HG02885 (cell line): ENCODE measurements around the gene RPH3AL.

ENCODE experiments used
- ATAC-seq: cut with Tn5 transposase; IDR thresholded peaks from one replicate; pipeline ENCODE4 v1.9.1; 2021; ENCODE audit warnings: mild to moderate bottlenecking; ENCODE audit not compliant: unreplicated experiment, poor library complexity

The RPH3AL gene

DNA sequence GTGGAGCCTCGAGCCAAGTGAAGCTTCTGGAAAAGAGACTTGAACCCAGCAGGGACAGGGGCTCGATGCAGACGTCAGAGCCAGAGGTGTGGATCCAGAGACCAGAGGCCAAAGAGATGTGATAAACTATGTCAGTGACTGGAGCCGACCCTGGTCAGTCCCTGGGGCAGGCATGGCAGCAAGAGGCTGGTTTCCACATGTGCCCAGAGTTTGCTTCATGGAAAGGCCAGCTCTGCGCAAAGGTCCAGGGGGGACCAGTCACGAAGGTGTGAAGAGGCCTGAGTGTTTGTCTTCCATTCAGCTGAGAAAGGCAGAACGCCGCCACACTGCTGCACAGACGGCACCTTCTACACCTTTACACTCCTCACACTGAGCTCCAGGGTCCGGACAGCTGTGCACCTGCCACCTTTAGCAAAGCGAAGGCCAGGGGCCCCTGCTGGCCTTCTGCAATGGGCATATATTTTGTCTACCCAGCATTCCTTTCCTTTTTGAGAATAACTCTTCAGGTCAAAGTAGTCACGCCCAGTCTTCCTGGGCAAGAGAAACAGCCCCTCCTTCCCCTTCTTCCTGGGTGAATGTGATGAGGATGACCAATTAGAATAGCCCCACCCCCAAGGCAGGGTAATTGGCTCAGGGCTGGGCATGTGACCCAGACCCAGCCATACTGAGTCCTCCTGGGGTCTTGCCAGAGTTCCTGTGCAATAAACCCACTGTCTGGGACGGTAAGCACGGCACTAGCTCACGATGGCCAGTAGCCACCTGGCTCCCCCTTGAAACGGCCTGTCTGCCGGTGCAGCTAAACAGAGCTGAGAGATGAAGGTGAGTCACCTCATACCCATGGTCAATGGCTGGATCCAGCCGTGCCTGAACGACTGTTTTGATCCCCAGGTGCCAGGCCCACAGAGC is 2.3 kb upstream of the RPH3AL start:
- no peak for ATAC-seq

GRCh38 chr17:353838-354234 is 1.2 kb upstream of the RPH3AL start:
- no peak for ATAC-seq

DNA sequence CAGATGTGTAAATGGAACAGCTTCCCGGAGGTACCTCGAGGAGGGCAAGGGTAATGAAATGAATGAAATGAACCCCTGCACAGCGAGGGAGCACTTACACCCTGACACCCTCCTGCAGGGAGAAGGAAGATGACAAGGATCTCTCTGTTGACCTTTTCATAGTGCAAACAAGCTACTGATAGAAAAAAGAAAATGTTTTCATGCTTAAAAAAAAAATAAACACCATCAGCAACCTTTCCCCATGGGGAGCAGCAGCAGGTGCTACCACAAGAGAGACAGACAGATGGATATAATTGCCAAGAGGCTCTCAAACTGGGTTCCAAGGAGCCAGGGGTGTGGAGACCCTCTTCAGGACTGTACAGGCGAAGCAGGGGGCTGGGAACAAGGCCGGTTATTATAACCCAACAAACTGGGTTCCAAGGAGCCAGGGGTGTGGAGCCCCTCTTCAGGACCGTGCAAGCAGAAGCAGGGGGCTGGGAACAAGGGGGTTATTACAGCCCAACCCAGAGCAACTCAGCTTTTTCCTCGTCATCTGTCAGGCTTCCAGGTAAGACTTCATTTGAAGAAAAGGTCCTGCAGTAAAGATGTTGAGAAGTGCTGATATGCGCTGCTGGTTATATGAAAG is 718 bp upstream of the RPH3AL start:
- ATAC-seq = no peak

DNA sequence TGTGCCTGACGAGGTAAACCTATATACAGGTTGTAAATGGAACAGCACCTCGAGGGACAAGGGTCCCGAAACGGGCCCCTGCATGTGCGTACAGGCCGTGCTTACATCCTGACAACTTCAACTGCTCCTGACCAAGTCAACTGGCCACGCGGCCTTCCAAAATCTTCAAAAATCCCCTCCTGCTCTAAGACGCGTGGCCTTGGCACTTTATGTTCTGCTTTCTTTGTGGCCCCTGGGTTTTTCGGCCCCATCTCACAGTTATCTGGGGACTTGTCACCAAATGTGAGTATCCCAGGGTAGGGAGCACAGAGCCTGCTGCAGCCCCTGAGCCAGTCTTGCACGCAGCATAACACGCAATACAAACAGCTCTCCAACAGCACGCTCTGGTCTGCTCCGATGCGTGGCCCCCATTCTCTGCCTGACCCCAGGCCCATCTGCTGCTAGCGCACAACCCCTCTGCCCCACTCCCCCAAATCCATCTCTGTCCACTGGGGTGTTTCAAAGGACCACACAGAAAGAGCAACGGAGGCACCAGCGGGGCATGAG is 659 bp downstream of the RPH3AL start:
- no peak for ATAC-seq

DNA sequence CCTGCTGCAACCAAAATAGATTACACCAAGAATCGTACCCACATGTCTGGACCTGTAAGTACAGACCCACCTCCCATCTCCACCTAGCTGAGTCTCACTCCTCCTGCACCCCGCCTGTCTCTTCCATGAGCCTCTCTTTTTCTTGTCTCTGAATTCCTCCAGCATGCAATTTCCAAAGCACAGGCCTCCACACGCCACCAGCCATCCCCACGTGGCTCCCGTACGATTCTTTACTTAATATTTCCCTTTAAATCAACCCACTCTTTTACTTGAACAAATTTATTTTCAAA is 1.2 kb downstream of the RPH3AL start:
- no peak for ATAC-seq

DNA sequence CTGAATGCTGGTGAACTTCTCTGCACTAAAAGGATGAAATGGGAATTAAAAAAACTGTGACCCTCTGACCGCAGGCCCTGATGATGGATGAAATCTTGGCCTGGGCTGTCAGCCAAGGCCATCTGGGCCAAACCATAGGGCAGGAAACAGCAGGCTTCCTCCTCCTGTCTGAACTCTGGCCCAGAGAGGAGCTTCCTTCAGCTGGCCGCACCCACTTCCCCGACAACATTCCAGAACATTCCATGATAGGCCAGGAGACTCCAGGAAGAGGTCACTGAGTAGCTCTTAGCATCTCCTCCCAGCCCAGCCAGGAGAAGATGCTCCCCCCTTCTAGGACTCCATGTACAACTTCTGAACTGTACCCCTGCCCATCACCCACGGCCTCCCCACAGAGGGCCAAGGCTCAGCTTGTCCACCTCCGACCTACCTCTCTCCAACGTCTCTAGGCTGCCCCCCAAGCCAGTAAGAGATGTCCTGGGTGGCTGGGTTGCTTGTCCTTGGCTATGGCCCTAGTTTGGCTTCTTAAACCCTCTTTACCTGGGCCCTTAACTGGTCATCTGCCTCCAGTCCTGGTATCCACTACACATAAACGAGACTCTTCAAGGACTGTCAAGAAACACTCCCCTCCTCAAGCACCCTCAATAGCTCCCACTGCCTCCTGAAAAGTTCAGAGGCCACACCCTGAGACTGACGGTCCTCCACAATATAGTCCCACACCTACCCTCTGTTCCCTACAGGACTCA is 1.7 kb downstream of the RPH3AL start:
- no peak for ATAC-seq

- no peak for ATAC-seq
Observed at GRCh38 chr17:349666-350065, 2.9 kb downstream of the RPH3AL start.

- no peak for ATAC-seq
Observed at GRCh38 chr17:348692-349425, 3.7 kb downstream of the RPH3AL start.

GRCh38 chr17:348012-348411 is 4.6 kb downstream of the RPH3AL start:
- no peak for ATAC-seq

DNA sequence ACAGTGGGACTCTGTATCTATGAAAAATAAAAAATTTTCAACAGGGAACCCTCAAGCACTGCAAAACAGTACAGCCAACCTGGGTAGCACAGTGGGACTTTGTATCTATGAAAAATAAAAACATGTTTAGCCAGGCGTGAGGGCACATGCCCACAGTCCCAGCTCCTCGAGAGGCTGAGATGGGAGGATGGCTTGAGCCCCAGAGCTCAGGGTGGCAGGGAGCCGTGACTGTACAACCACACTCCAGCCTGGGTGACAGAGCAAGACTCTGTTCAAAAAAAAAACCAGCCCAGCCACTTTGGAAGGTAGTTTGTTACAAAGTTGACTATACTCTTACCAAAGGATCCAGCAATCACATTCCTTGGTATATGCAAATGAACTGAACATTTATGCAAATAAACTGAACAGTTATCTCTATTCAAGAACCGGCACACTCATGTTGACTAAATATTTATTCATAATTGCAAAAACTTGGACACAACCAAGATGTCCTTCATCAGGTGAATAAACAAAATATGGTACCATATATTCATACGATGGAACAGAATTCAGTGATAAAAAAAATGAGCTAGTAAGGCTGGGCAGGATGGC is 5.2 kb downstream of the RPH3AL start:
- ATAC-seq = no peak

GRCh38 chr17:345992-346785 is 6.4 kb downstream of the RPH3AL start:
- no peak for ATAC-seq

DNA sequence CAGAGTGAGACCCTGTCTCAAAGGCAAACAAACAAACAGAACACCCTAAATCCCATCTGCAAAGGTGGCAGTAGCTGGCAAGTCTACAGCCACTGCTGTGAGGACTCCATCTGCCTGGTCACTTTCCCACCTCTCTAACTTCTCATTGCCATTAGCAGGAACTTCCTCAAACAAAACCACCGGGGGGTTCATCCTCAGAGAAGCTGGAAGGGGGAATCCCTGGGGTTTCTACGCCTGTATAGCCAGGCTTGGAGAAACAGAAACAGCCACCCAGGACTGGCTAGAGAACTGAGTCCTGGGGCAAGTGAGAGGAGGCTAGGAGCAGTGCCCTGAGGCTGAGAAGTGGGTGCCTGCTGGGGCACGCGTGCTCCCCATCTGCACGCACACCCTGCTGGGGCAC is 7.3 kb downstream of the RPH3AL start:
- ATAC-seq = no peak

DNA sequence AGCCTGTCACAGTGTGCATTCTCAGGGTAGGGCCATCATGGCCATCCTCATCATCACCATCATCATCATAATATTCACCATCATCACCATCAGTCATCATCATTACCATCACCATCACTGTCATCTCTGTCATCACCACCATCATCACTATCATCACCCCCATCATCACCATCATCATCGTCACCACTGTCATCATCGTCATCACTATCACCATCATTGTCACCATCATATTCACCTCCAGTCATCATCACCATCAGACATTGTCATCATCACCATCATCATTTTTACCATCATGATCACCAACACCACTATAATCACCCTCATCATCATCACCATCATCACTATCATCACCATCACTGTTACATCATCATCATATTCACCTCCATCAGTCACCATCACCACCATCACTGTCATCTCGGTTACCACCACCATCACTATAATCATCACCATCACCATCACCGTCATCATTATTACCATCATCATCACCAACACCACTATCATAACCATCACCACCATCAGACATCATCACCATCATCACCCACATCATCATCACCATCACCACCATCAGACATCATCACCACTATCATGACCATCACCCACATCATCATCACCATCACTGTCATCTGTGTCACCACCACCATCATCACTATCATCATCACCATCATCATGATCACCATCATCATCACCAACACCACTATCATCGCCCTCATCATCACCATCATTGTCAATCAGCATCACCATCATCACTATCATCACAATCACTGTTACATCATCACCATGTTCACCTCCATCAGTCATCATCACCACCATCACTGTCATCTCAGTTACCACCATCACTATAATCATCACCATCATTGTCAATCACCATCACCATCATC is 8.5 kb downstream of the RPH3AL start:
- no peak for ATAC-seq

- ATAC-seq = no peak
Observed at GRCh38 chr17:343211-343610, 9.4 kb downstream of the RPH3AL start.

DNA sequence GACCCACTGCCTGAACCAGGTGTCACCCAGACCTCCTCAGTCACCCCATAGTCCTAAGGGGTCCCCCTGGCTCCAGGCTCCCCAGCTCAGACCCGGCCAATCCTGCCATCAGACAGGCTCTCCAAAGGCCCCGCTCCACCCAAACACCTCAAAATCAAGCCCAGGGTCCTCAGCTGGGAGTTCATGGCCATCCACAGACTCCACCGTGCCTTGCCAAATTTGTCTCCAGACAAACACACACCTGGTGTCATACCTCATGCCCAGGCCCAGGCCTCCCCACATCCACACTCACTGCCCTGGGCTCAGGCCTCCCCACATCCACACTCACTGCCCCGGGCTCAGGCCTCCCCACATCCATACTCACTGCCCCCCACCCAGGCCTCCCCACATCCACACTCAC is 12.5 kb downstream of the RPH3AL start:
- ATAC-seq = no peak

DNA sequence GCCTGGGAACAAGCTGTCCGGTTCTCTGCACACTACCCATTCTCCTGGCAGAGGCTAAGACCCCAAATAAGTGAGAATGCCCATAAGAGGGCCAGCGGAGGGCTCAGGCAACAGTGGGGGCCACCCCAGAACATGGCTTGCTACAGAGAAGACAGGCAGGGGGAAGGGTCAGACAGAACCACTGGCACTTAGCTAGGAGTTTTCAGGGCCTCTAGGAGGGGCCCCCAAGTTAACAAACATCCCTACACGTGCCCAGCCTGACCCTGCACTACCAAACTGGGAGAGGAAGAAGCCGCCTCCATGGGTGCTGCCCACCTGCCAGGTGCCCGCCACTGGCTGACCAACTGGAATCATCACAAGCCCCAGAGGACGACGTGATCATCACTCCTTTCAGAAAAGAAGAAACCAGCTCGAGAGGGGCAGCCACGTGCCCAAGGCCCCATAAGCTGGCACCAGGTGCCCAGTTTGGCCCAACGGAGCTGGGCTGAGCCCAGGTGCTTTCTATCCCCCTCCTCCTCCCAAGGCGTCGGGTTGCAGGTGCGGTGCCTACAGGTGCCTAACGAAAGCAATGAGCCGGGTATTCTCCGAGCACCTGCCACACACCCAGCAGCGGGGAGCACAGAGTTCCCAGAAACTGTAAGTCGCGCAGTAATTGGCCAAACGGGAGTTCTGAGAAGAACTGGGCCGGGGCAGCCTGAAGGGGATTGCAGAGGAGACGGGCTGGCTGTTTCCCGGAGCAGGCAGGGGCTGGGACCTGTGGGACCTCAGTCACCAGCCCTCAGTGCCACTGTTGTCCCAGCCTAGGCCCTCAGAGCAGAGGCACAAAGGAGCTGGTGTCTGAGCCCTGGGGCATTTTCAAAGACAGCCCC is 13.2 kb downstream of the RPH3AL start:
- no peak for ATAC-seq

GRCh38 chr17:338442-339192 is 14.0 kb downstream of the RPH3AL start:
- ATAC-seq = no peak
